Gastrocnemius medialis (tissue), 4 donors: ENCODE data around the gene TPRG1. TPM values are rescaled to one million over a fixed set of nuclear protein-coding genes. Genes with fewer than 3 reads are reported as not detected.

Experiments
- ATAC-seq, 2 donors: fragments of 150-250 bp; one replicate each; pipeline ENCODE4 v1.9.1; 2016
- DNase-seq, 2 donors: peaks; one replicate each; pipeline ENCODE4 v3.0.0-alpha.2; 2019
- H3K27ac ChIP-seq, 4 donors: fragments of 200-600 bp; sonication (generic); 1 replicate in 1 of 4; 2 replicates in 3 of 4; pipeline ENCODE4 v1.5.1; 2016 to 2018; ENCODE audit warnings: mild to moderate bottlenecking in 2 of 4, moderate library complexity in 1 of 4
- H3K27me3 ChIP-seq, 3 donors: fragments of 200-600 bp; sonication (generic) in 2 of 3; 1 replicate in 1 of 3; 2 replicates in 2 of 3; pipeline versions ENCODE4 v1.5.1 to v1.6.0; 2016 to 2019; ENCODE audit warnings: mild to moderate bottlenecking in 1 of 3, moderate library complexity in 1 of 3
- H3K36me3 ChIP-seq, 2 donors: fragments of 200-600 bp; sonication (generic) in 1 of 2; one replicate each; pipeline ENCODE4 v1.5.1; 2017 to 2018
- H3K4me1 ChIP-seq, 2 donors: fragments of 200-600 bp; sonication (generic) in 1 of 2; one replicate each; pipeline ENCODE4 v1.5.1; 2016 to 2017; ENCODE audit warnings: mild to moderate bottlenecking in 2 of 2
- H3K4me3 ChIP-seq, 4 donors: fragments of 200-600 bp; sonication (generic) in 3 of 4; 1 replicate in 1 of 4; 2 replicates in 3 of 4; pipeline ENCODE4 v1.5.1; 2016 to 2019; ENCODE audit warnings: mild to moderate bottlenecking in 2 of 4
- H3K9me3 ChIP-seq, 3 donors: fragments of 200-600 bp; sonication (generic) in 2 of 3; 1 replicate in 1 of 3; 2 replicates in 2 of 3; pipeline ENCODE4 v1.5.1; 2016 to 2019
- CTCF ChIP-seq, 5 experiments: fragments of 450-650 bp in 3 of 5; fragments of 200-600 bp in 2 of 5; sonication (generic) in 2 of 5; IDR thresholded peaks in 4 of 5; conservative IDR thresholded peaks in 1 of 5; 1 replicate in 4 of 5; 2 replicates in 1 of 5; pipeline ENCODE4 v1.5.1; 2016 to 2019; ENCODE audit warnings: antibody characterized with exemption in 5 of 5, mild to moderate bottlenecking in 3 of 5, moderate library complexity in 3 of 5
- POLR2A ChIP-seq, 2 donors: fragments of 450-650 bp; IDR thresholded peaks; one replicate each; pipeline ENCODE4 v1.6.1; 2017; ENCODE audit warnings: antibody characterized with exemption in 2 of 2, mild to moderate bottlenecking in 2 of 2, moderate library complexity in 2 of 2
- in situ Hi-C, 4 donors: fragments of 200-750 bp; cut with MboI; loops; one replicate each; pipeline versions ENCODE4 v1.15.0 to v1.8.0; 2017; ENCODE audit warnings: low sequenced_read_pairs in 4 of 4
- intact Hi-C: fragments of 100-400 bp; cut with DNase I; formaldehyde crosslinking; loops from one replicate; pipeline ENCODE4 v1.15.1; 2023; ENCODE audit warnings: low total_unique reads
- total RNA-seq, 4 donors: library from RNA; depleted of rRNA; stranded (reverse); fragments of >200 nt; gene quantifications; one replicate each; pipeline versions ENCODE4 v1.1.0 to v1.2.3, GENCODE V29; 2016

TPRG1 gene
- total RNA-seq, 4 donors from 2014 or later = 2.8 to 9.0 (median 3.2) TPM

GRCh38 chr3:189288348-189289235 lies 116.8 kb downstream of the TPRG1 start:
- H3K36me3 ChIP-seq = no peaks in the 10 kb centered on the region
- TF ChIP-seq POLR2A (IDR thresholded peaks at IDR 0.05) (no peak), CTCF (IDR thresholded peaks at IDR 0.05 in 4 of 5, conservative IDR thresholded peaks at IDR 0.05 in 1 of 5) (no peak)
- H3K4me1 ChIP-seq = no peaks in the 10 kb centered on the region
- intact Hi-C loops = no loop called here
- H3K27me3 ChIP-seq = no peaks in the 10 kb centered on the region
- no peak for ATAC-seq
- in situ Hi-C loops = loop anchor here in 1 of 4 donors (25.0 kb wide), 1 partner anchor 649 kb away; no protein-coding TSS in a partner anchor
- no peak overlapping the region for H3K27ac ChIP-seq
- H3K4me3 ChIP-seq = no peak overlapping the region
- DNase-seq = no peak
- no peaks in the 10 kb centered on the region for H3K9me3 ChIP-seq

- in situ Hi-C loops (loop anchor here in 1 of 4 donors (25.0 kb wide), 1 partner anchor 648 kb away; no protein-coding TSS in a partner anchor), intact Hi-C loops (no loop called here)
- no peak overlapping the region for H3K4me3 ChIP-seq
- DNase-seq (no peak), ATAC-seq (no peak)
- no peaks in the 10 kb centered on the region for H3K27me3 ChIP-seq
- no peaks in the 10 kb centered on the region for H3K4me1 ChIP-seq
- TF ChIP-seq CTCF (IDR thresholded peaks at IDR 0.05 in 4 of 5, conservative IDR thresholded peaks at IDR 0.05 in 1 of 5) (no peak), POLR2A (IDR thresholded peaks at IDR 0.05) (no peak)
- H3K36me3 ChIP-seq = no peaks in the 10 kb centered on the region
- H3K27ac ChIP-seq = no peak overlapping the region
- H3K9me3 ChIP-seq = no peaks in the 10 kb centered on the region
Measured at GRCh38 chr3:189289251-189289650, 117.5 kb downstream of the TPRG1 start.

- no peaks in the 10 kb centered on the region for H3K36me3 ChIP-seq
- TF ChIP-seq CTCF (IDR thresholded peaks at IDR 0.05 in 4 of 5, conservative IDR thresholded peaks at IDR 0.05 in 1 of 5) (no peak), POLR2A (IDR thresholded peaks at IDR 0.05) (no peak)
- H3K4me3 ChIP-seq = no peak overlapping the region
- intact Hi-C loops = no loop called here
- no peak overlapping the region for H3K27ac ChIP-seq
- no peaks in the 10 kb centered on the region for H3K9me3 ChIP-seq
- DNase-seq (no peak), ATAC-seq (no peak)
- H3K4me1 ChIP-seq = no peaks in the 10 kb centered on the region
- in situ Hi-C loops = loop anchor here in 1 of 4 donors (25.0 kb wide), 1 partner anchor 644 kb away; no protein-coding TSS in a partner anchor
- no peaks in the 10 kb centered on the region for H3K27me3 ChIP-seq
Measured at GRCh38 chr3:189292667-189293484, 121.1 kb downstream of the TPRG1 start.

GRCh38 chr3:189294649-189295048 lies 122.9 kb downstream of the TPRG1 start:
- Histone ChIP-seq H3K36me3 (no peaks in the 10 kb centered on the region), H3K27ac (no peak overlapping the region), H3K4me3 (no peak overlapping the region), H3K4me1 (no peaks in the 10 kb centered on the region), H3K27me3 (no peaks in the 10 kb centered on the region), H3K9me3 (no peaks in the 10 kb centered on the region)
- in situ Hi-C loops (loop anchor here in 1 of 4 donors (25.0 kb wide), 1 partner anchor 643 kb away; no protein-coding TSS in a partner anchor), intact Hi-C loops (no loop called here)
- DNase-seq = no peak
- TF ChIP-seq CTCF (IDR thresholded peaks at IDR 0.05 in 4 of 5, conservative IDR thresholded peaks at IDR 0.05 in 1 of 5) (no peak), POLR2A (IDR thresholded peaks at IDR 0.05) (no peak)
- ATAC-seq = no peak
